ENCODE data around the gene TNFAIP8L1.
A peak's percentile ranks its signal among the peaks of the same experiment; 100 is the strongest.
"Not testable (repeated sequence)": the region's sequence is repeated elsewhere in the genome, so short reads cannot be mapped to it uniquely, and the experiment has no call there.

The TNFAIP8L1 gene

DNA sequence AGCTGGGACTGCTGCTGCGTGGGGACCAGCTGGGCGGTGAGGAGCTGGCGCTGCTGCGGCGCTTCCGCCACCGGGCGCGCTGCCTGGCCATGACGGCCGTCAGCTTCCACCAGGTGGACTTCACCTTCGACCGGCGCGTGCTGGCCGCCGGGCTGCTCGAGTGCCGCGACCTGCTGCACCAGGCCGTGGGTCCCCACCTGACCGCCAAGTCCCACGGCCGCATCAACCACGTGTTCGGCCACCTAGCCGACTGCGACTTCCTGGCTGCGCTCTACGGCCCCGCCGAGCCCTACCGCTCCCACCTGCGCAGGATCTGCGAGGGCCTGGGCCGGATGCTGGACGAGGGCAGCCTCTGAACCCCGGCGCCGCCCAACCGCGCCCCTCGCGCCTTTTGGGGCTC, 12.8 kb downstream of the TNFAIP8L1 start:
- DNase-seq: no peak

GRCh38 chr19:4653793-4654436, 14.6 kb downstream of the TNFAIP8L1 start:
- DNase-seq: no peak

DNA sequence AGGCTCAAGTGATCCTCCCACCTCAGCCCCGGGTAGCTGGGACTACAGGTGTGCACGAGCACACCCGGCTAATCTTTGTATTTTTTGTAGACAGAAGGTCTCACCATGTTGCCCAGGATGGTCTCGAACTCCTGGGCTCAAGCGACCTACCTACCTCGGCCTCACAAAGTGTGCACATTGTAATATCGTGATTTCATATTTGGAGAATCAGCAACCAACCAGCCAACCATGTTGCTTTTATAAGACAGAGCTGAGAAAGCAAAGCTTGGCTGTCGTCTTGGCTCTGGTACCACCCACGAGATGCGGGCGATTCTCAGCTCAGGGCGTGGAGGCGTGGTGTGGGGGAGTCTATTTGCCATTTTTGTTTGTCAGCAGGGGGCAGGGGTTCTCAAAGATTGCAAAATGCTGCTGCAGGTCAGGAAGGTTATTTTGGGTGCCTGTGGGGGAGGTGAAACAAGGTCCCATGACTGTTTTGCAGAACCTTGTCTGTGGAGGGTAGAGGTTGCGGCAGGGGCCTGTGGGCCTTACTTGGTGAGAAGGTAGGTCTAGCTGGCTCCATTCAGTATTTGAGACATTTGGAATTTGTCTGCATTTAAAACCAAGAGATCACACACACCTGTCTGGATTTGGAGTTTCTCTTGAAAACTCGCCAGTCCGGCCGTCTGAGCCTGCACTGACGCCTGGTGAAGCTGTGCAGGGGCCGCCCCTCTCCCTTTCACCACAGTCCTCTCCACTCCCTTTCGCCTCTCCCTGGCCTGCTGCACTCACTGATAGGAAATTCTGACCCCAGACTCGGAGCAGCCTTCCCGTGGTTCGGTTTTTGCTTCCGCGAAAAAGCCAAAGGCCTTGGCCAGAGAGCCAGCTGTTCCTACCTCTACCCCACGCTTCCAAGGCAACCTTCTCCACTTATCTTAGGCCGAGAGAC, 15.4 kb downstream of the TNFAIP8L1 start:
- no peak for DNase-seq

GRCh38 chr19:4656102-4656501, 16.8 kb downstream of the TNFAIP8L1 start:
- no peak for DNase-seq

- no peak for DNase-seq
These were observed 17.9 kb downstream of the TNFAIP8L1 start for GRCh38 chr19:4657262-4657661.

DNA sequence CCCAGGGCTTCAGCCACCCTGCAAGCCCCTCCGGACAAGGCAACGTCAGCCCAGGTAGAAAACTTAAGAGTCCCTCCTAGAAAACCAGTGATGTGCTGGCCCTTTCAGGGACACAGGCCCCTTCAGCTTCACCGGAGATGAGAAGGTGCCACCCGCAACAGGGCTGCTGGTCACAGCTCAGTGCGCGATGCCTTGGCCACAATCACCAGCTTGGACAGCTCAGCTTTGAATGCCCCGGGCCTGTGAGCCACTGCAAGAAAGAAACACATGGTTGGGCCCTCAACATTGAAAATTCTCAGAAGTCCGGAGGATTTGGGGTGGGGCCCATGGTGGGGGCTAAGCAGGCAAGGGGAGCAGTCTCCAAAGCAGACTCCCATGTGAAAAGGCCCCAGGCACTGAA, 18.5 kb downstream of the TNFAIP8L1 start:
- no peak for DNase-seq

GRCh38 chr19:4660181-4660791, 21.0 kb downstream of the TNFAIP8L1 start:
- no peak for DNase-seq

DNA sequence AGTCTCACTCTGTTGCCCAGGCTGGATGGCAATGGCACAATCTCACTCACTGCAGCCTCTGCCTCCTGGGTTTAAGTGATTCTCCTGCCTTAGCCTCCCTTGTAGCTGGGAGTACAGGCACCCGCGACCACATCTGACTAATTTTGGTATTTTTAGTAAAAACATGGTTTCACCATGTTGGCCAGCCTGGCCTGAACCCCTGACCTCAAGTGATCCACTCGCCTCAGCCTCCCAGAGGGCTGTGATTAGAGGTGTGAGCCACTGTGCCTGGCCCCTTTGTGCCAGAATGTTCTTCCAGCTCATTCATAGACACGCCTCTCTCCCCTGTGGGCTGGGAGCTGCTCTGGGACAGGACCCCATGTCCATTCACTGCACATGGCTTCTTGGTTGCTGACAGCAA, 21.7 kb downstream of the TNFAIP8L1 start:
- no peak for DNase-seq

DNA sequence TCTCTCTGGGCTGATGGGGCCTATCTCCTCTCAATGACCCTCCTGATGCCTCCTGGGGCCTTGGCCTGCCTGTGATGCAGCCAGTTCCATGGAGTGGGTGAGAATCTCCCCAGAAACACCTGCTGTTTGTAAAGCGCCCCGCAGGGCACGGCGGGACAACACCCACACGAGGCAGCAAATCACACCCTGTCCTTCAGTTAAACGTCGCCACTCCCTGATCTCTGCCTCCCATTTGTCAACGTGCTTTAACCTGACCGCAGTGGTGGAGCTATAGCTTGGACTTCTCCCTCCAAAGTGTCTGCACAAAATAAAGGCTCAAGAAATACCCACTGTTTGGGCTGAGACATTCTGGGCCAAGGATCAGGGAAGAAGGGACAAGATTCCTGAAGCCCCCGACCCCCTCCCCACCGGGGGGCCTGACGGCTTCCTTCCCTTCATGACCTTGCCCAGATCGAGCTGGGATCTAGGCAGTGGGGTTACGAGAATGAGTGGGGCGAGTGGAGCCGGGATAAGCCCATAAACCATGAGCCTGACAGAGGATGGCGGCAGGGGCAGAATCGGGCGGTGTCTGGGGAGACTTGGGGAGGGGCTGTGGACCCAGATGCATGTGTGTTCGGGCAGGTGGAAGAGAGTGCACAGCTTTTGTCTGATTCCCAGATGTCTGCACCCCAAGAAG, 22.8 kb downstream of the TNFAIP8L1 start:
- no peak for DNase-seq

DNA sequence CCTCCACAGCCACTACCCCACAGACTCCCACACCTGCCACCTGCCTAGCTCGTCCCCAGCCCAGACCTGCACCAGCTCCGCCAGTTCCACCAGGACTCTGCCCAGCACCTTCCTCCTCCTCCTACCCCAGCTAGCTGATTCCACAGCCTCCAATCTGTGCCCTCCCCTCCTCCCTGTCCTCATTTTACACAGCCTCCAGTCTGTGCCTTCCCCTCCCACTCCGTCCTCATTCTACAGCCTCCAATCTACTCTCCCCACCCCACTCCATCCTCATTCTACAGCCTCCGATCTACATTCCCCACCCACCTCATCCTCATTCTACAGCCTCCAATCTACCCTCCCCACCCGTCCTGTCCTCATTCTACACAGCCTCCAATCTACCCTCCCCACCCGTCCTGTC, 23.5 kb downstream of the TNFAIP8L1 start:
- no peak for DNase-seq

DNA sequence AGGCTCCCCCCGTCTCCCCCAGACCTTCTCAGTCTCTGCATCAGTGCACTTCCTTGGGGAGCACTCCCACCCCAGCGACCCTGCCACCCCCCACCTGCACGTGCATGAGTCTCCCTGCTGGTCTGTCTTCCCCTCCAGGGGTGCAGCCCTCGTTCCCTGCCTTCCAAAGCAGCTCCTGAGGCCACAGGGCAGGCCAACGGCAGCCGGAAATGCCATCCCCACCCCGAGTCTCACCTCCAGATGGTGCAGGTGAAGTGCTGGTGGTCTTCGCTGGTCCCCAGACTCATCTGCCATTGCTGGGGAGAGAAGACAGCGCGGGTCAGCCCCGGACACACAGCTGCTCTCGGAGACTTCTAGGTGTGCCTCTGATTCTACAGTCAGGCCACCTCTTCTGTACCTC, 25.3 kb downstream of the TNFAIP8L1 start:
- DNase-seq: no peak

GRCh38 chr19:4669723-4670480, 30.6 kb downstream of the TNFAIP8L1 start, which contains the start of gene MYDGF:
Gene MYDGF (minus strand): TSS chr19:4670342. CDS start chr19:4670334, 8 bp downstream.
- DNase-seq: peak; percentile 88

GRCh38 chr19:4671185-4671851, 32.0 kb downstream of the TNFAIP8L1 start:
- DNase-seq: no peak

DNA sequence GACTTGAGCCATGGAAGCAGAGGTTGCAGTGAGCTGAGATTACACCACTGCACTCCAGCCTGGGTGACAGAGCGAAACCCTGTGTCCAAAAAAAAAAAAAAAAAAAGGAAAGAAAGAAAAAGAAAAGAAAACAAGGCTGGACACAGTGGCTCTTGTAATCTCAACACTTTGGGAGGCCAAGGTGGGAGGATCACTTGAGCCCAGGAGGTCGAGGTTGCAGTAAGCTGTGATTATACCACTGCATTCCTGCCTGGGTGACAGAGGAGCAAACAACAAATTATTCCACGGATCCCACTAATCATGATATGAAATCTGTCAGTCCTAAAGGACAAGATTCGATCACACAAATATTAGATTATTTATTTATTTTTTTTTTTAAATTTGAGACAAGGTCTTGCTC, 33.9 kb downstream of the TNFAIP8L1 start:
- DNase-seq: no peak

DNA sequence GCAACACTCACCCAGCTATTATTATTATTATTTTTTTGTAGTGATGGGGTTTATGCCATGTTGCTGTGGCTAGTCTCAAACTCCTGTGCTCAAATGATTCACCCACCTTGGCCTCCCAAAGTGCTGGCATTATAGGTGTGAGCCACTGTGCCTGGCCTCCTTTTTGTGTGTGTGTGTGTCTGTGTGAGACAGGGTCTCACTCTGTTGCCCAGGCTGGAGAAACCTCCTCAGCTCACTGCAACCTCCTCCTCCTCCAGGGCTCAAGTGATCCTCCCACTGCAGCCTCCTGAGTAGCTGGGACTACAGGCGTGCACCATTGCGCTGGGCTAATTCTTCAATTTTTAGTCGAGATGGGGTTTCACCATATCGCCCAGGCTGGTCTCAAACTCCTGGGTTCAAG, 34.4 kb downstream of the TNFAIP8L1 start:
- no peak for DNase-seq

- no peak for DNase-seq
These were observed 36.0 kb downstream of the TNFAIP8L1 start for GRCh38 chr19:4675346-4675745.

GRCh38 chr19:4676955-4677731, 37.8 kb downstream of the TNFAIP8L1 start:
- no peak for DNase-seq

GRCh38 chr19:4678881-4679790, 39.8 kb downstream of the TNFAIP8L1 start:
- no peak for DNase-seq

GRCh38 chr19:4680021-4680420, 40.7 kb downstream of the TNFAIP8L1 start:
- not testable (repeated sequence) for DNase-seq
